NCI-H82 treated with DMSO at 0.1 percent for 48 hours (cell line): ENCODE results near the gene CPNE4.
"Not testable (repeated sequence)": the region's sequence is repeated elsewhere in the genome, so short reads cannot be mapped to it uniquely, and the experiment has no call there.

Experiments used
- DNase-seq: peaks from one replicate; lab custom pipeline; 2025; ENCODE audit not compliant: unreplicated experiment; lab: John Stamatoyannopoulos, UW

CPNE4 gene

GRCh38 chr3:131963442-131963841 is 71.4 kb downstream of the CPNE4 start:
- DNase-seq = not testable (repeated sequence)

DNA sequence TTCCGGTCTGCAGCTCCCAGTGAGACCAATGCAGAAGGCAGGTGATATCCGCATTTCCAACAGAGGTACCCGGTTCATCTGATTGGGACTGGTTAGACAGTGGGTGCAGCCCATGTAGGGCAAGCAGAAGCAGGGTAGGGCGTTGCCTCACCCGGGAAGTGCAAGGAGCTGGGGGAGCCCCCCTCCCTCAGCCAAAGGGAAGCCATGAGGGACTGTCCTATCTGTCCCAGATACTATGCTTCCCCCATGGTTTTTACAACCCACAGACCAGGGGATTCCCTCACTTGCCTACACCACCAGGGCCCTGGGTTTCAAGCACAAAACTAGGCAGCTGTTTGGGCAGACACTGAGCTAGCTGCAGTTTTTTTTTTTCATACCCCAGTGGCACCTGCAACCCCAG is 71.8 kb downstream of the CPNE4 start:
- DNase-seq = no peak

DNA sequence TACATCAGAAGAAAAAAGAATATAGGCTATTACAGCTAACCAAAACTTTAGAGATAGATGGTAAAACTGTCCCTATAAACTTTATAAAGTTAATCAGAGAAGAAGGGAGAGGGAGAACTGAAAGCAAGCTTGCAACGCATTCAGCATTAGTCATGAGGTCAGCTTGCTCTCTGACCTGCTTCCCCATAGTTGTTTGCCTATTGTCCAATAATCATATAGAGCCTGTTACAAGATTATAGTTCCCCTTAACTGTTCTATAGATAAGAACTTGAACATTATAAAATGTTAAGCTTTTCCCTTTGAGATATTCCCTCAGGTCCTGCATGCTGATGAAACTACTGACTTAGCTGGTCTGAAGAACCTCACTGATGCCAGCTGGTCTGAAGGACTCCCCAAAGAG is 74.5 kb downstream of the CPNE4 start:
- DNase-seq = no peak

DNA sequence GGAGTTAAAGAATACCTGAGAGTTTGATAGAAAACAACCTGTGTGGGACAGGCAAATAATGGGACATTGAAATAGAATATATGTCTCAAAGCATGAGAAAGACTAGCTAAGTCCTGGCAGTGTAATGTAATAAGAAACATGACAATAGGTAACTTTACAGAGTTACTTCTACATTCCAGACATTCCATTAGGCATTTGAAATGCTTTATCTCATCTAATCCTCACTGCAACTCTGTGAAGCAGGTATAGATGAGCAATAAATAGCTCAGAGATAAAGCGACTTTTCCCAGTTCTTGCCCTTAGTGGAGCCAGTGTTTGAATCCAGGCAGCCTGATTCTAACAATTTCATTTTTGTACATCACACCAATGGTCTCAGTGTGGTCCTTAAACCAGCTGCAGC is 76.8 kb downstream of the CPNE4 start:
- no peak for DNase-seq

DNA sequence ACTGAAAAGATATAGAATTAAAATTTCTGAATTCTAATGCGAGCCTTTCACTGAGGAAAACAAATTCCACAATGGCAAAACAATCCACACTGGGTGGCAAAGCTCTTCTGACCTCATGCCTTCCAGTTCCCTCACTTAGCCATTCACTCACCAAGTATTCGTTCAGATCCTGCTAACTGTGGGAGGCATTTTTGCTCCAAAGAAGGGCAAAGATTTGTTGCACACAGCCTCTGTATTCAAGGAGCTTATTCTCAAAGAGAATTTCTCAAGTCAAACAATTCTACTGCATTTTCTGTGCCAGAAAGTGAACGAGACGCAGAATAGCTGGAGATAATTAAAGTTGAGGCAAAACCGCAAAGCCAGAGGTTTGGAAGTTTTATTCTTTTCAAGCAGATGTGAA is 77.3 kb downstream of the CPNE4 start:
- no peak for DNase-seq

DNA sequence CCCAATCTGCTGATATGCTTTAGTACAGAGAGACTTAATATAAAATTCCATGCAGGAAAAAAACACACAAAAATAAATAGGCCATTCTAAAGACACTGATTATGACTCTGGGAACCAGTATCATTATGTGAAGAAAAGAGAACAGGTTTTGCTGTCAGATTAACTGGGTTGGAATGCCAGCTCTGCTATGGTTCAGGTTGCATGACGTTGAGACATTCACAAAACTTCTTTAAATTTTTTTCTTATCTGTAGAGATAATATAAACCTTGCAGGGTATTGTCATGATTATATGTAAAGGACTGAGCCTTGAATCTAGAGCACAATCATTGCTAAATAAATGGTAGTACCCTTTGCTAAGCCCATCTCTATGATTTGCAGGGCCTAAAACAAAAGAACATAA is 86.0 kb downstream of the CPNE4 start:
- DNase-seq = no peak

DNA sequence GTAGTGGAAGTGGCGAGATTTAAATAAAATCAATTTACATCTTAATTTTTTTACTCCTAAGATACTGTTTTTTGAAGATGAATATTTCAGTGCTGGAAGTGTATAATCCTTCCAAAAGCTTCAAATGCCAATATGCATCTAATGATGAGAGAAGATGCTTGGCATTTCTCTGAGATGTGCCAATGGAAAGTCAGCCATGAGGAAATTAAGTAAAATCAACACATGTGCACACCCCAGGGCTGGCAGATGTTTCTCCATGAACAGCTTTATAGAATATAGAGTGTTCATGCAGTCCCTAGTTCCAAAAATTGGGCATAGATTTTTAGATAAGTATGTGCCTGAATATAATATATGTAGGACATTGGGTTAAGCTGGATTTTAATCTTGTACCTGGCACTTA is 90.1 kb downstream of the CPNE4 start:
- DNase-seq = no peak

- no peak for DNase-seq
Observed at GRCh38 chr3:131933665-131934064, 101.1 kb downstream of the CPNE4 start.

DNA sequence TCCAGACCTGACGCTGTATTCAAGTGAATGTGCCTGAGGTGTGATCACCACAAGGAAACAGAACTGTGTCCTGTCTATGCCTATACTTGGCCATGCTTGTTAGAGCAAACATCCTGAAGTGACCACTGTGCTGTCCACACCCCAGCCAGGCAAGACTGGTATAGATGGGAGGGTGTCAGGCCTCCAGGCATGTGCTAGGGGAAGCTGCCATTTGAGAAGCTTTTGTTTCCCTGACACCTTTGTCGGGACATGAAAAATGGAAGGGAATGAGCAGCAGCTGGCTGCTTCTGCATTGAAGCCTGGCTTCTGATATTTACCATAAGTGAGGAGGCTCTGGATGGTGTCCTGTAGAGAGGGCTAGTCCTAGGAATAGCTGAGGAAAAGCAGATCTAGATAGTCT is 106.2 kb downstream of the CPNE4 start:
- no peak for DNase-seq

DNA sequence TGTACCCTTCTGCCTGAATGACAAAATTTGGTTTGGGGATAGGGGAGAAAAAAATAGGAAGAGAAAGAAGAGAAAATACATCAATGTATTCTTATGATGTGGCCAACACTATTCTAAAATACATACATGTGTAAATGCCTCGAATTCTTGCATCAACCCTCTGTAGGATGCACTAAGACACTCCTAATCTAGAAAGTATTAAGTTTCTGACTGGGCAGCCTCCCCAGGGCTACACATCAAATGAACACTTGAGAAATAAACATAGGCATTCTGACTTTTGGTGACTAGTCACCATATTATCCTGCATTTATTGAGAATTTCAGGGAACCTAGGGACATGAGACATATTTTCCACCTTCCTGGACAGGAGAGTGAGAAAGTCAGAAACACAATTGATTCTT is 109.2 kb downstream of the CPNE4 start:
- DNase-seq = no peak

DNA sequence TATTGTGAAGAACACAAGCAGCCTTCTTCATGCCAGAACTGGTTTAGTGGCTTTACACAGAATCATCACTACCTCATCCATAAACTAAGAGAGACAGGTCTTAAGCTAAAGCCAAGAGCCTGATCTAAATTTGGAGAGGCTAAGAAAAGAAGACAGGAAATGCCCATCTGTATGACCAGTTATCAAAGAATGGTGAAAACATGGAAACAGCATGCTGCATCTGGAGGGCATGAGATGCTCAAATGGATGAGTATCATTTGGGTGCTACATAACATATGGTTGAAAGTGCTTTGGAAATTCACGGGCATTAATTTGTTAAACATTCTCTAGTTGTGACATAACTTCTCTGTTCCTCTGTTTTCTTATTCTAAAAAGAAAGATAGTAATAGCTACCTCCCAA is 112.5 kb downstream of the CPNE4 start:
- no peak for DNase-seq

DNA sequence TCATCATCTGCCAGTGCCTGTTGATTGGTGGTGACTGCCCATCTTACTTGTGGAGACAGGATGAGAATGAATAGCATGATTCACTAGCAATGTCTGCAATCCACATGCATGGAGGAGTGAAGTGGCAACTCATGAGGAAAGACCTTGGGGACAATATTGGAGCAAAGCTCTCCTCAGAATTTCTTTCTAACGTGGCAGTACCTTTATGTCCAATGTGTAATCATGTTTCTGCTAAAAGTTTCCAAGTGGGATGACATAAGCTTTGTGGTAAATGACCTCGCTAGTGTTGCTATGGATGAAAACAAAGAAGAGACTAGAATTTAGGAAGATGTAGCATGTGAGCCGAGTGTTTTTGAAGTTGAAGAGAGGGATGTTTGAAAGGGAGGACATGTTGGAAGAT is 117.8 kb downstream of the CPNE4 start:
- DNase-seq = no peak

DNA sequence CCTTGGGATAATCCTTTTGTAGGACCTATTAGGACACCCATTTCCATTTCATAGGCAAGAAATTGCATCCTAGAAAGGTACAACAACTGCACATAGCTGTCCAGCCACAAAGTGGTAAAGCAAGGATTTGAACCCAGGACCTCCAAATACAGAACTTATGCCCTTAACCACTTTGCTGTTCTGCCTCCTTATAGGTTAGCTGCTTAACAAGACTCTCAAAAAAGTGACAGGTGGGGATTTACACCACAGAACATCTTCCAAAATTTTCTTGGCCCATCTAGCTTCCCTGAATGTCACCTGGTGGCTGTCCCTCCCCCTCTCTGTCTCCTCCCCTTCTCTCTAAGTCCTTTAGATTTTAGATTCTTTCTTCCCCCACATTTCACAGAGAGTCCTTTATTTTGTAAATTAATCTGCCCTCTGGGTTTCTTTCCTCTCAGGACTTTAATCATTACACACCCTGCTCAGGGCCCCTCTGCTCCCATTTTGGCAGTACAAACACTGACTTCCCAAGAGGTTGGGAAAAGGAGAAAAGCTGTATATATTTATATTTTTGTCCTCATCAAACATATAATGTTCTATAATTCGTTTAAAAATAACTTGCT is 120.6 kb downstream of the CPNE4 start:
- no peak for DNase-seq

DNA sequence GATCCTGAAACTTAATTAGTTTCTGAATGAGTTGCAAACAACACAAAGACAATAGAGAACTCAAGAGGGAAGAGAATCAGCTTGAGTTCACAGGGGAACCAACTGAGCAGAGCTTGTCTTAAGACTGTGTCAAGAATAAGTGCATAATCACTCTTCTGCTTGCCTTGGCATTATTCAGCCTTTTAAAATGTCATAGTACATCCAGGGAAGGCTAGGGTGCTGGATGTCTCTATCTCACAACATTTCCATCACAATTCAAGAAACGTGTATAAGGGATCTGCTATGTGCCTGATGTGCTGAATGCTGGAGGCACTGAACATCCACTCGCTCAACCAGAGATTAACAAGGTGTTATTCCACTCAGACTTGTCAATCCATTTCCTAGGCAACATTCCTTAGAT is 122.6 kb downstream of the CPNE4 start:
- no peak for DNase-seq

- no peak for DNase-seq
Observed at GRCh38 chr3:131907796-131908195, 127.0 kb downstream of the CPNE4 start.

DNA sequence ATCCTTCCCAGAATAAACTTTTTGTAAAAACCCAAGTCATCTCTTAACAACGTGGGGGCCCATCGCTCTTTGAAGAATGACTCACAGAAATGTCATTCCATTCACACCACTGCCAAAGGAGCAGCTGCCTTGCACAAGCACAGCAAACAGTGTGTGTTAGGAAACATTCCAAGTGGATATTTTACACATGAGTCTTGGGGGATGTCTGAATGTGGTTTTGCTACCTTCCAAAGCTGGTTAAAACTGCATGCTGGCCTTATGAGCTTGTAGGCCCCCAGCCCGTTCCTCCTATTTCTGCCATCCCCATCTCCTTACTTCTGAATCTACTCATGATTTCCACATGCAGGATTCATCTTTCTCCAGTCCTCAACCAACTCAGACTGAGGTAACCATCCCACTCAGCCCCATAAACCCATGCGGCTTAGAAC is 130.8 kb downstream of the CPNE4 start:
- DNase-seq = no peak

GRCh38 chr3:131901686-131902085 is 133.1 kb downstream of the CPNE4 start:
- DNase-seq = no peak

DNA sequence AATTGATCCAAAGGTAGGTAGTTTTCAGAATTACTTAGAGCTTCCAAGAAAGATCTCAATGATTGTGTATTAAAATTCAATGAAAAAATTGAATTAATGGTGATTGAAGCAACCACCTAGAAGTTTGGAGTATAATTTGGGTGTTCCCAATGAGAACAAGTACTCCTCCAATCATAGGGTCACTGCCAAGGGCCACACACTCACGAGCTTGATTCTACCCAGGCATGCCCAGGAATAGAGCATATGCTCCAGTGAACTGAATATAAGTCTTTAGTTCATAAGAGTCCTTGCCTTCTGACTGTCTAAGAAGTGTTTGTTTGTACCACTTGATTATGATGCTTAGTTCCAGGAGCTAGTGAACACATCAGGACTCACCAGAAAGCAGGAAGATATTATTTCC is 133.9 kb downstream of the CPNE4 start:
- DNase-seq = no peak

- DNase-seq = no peak
Observed at GRCh38 chr3:131899021-131899420, 135.8 kb downstream of the CPNE4 start.

DNA sequence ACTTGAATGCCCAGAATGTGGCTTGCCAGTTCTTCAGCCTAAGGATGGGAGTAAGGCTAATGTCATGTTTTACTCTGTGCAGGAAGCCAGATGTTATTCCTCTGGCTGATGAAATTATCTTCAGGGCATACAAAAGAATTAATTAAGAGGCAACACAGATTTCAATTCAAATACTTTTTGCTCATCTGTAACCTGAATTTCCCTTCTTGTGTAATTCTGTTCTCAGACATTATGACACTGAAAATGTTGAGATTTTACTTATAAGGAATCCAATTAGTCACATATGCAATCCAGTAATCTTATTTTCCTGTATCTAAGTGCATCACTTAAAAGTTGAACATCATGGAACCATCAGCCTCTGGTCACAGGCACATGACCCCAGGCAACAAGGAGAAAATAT is 136.5 kb downstream of the CPNE4 start:
- DNase-seq = no peak

DNA sequence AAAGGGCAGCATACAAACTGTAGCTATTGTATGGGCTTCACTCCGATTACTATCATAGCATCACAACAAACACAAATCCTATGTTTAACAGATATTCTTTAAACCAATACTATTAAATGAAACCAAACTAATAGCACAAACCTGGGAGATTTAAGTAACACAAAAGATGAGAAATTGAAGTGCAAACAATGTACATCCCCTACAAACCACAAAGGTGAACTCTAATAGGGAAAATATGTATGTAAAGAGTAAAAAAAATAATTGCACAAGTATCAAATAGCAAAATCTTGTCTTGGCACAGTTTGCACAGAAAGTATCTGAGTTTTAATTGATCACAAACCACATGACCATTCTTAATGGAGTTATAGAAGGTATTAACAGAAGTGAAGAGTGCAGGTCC is 138.5 kb downstream of the CPNE4 start:
- DNase-seq = no peak

GRCh38 chr3:131895766-131896165 is 139.0 kb downstream of the CPNE4 start:
- no peak for DNase-seq

DNA sequence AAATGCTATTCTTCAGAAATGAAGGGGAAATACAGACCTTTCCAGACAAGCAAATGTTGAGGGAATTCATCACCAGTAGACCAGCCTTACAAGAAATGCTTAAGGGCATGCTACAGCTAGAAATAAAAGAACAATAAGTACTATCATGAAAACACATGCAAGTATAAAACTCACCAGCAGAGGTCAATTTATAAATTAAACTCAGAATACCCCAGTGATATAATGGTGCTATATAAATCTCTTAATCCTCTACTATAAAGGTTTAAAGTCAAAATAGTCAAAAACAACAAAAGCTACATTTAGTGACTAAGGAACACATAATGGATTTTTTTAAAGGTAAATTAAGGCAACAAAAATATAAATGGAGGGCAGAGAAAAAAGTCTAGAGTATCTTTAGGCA is 142.5 kb downstream of the CPNE4 start:
- no peak for DNase-seq

GRCh38 chr3:131885871-131886270 is 148.9 kb downstream of the CPNE4 start:
- DNase-seq = not testable (repeated sequence)
